ENCODE results near the gene CETP.
A peak's percentile ranks its signal among the peaks of the same experiment; 100 is the strongest.

The CETP gene

DNA sequence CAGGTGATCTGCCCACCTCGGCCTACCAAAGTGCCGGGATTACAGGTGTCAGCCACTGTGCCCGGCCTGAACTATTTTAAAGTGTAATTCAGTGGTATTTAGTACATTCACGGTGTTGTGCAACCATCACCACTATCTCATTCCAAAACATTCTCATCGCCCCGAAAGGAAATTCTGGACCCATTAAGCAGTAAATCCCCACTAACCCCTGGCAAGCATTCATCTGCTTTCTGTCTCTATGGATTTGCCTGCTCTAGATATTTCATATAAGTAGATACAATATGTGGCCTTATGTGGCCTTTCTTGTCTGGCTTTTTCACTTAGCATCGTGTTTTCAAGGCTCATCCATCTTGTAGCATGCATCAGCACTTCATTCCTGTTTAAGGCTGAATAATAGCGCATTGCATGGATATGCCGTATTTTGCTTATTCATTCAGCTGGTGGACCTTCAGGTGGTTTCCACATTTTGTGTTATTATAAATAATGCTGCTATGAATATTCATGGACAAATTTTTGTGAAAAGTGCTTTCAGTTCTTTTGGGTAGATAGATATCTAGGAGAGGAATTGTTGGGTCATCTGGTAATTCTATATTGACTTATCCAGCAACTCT is 38.2 kb upstream of the CETP start:
- no peaks in the 10 kb centered on the region for H3K9me3 ChIP-seq (ENCODE audit: control insufficient read depth, low read length)
- no peaks in the 10 kb centered on the region for H3K4me1 ChIP-seq (ENCODE audit: control insufficient read depth, insufficient read depth, low read length)
- no peaks in the 10 kb centered on the region for H3K27me3 ChIP-seq (ENCODE audit: control insufficient read depth, insufficient read depth, low read length, poor library complexity, severe bottlenecking)
- H3K27ac ChIP-seq (ENCODE audit: insufficient read depth, low read depth, low read length, poor library complexity, severe bottlenecking): no peak overlapping the region
- H3K4me3 ChIP-seq (ENCODE audit: insufficient read depth, low read depth, low read length): no peak overlapping the region
- 93 to 97% methylated on average over 9 of the region's 9 CpGs for WGBS, 2 experiments
- no peaks in the 10 kb centered on the region for H3K36me3 ChIP-seq (ENCODE audit: control insufficient read depth, insufficient read depth, low read length)

GRCh38 chr16:56927471-56927870 is 34.3 kb upstream of the CETP start:
- Histone ChIP-seq H3K9me3 (ENCODE audit: control insufficient read depth, low read length) (no peaks in the 10 kb centered on the region), H3K4me1 (ENCODE audit: control insufficient read depth, insufficient read depth, low read length) (no peaks in the 10 kb centered on the region), H3K27me3 (ENCODE audit: control insufficient read depth, insufficient read depth, low read length, poor library complexity, severe bottlenecking) (no peaks in the 10 kb centered on the region), H3K4me3 (ENCODE audit: insufficient read depth, low read depth, low read length) (no peak overlapping the region), H3K36me3 (ENCODE audit: control insufficient read depth, insufficient read depth, low read length) (no peaks in the 10 kb centered on the region), H3K27ac (ENCODE audit: insufficient read depth, low read depth, low read length, poor library complexity, severe bottlenecking) (no peak overlapping the region)
- 83 to 92% methylated on average over 2 of the region's 2 CpGs for WGBS, 2 experiments

DNA sequence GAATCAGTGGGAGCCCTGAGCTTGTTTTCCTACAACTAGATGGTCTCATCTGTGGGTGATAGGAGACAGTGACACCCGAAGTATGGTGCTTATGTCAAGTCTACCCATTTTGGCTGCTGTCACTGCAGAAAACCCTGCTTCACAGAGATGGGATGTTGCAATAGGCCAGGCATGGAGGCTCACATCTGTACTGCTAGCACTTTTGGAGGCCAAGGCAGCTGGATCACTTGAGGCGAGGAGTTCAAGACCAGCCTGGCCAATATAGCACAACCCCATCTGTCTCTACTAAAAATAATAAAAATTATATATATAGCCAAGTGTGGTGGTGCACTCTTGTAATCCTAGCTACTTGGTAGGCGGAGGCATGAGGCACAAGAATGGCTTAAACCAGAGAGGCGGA is 32.1 kb upstream of the CETP start:
- 93 to 97% methylated on average over 3 to 4 of the region's 4 CpGs for WGBS, 2 experiments
- H3K9me3 ChIP-seq (ENCODE audit: control insufficient read depth, low read length): no peaks in the 10 kb centered on the region
- H3K36me3 ChIP-seq (ENCODE audit: control insufficient read depth, insufficient read depth, low read length): no peaks in the 10 kb centered on the region
- peaks cover 9% of the 10 kb centered on the region for H3K4me1 ChIP-seq (ENCODE audit: control insufficient read depth, insufficient read depth, low read length)
- H3K27ac ChIP-seq (ENCODE audit: insufficient read depth, low read depth, low read length, poor library complexity, severe bottlenecking): no peak overlapping the region
- H3K27me3 ChIP-seq (ENCODE audit: control insufficient read depth, insufficient read depth, low read length, poor library complexity, severe bottlenecking): no peaks in the 10 kb centered on the region
- H3K4me3 ChIP-seq (ENCODE audit: insufficient read depth, low read depth, low read length): no peak overlapping the region

DNA sequence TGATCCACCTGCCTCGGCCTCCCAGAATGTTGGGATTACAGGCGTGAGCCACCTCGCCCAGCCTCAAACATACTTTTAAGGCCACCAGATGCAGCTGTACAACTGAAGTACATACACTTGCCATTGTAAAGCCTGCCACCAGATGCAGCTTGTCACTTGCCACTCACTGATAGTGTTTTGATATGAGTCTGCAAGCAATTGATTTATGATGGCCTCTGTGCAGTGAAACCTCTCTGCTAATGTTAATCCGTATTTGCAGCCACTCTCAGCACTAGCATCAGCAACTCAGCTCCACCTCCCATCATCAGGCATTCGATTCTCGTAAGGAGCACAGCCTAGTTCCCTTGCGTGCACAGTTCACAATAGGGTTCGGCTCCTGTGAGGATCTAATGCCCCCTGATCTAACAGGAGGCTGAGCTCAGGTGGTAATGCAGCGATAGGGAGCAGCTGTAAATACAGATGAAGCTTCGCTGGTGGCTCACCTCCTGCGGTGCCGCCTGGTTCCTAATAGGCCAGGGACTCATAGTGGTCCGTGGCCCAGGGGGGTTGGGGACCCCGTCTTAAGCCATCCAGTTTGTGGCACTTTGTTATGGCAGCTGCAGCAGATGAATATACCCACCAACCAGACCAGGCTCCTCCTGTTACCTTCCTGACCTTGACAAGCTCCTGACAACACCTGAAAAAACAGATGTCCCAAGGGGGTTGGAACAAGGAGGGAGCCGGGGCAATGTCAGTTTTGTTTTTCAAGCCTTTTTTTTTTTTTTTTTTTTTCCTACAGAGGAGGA is 31.1 kb upstream of the CETP start:
- H3K36me3 ChIP-seq (ENCODE audit: control insufficient read depth, insufficient read depth, low read length): no peaks in the 10 kb centered on the region
- no peaks in the 10 kb centered on the region for H3K27me3 ChIP-seq (ENCODE audit: control insufficient read depth, insufficient read depth, low read length, poor library complexity, severe bottlenecking)
- H3K9me3 ChIP-seq (ENCODE audit: control insufficient read depth, low read length): no peaks in the 10 kb centered on the region
- peaks cover 9% of the 10 kb centered on the region for H3K4me1 ChIP-seq (ENCODE audit: control insufficient read depth, insufficient read depth, low read length)
- H3K4me3 ChIP-seq (ENCODE audit: insufficient read depth, low read depth, low read length): no peak overlapping the region
- H3K27ac ChIP-seq (ENCODE audit: insufficient read depth, low read depth, low read length, poor library complexity, severe bottlenecking): no peak overlapping the region
- 88 to 89% methylated on average over 15 of the region's 15 CpGs for WGBS, 2 experiments

- Histone ChIP-seq H3K27me3 (ENCODE audit: control insufficient read depth, insufficient read depth, low read length, poor library complexity, severe bottlenecking) (no peaks in the 10 kb centered on the region), H3K36me3 (ENCODE audit: control insufficient read depth, insufficient read depth, low read length) (no peaks in the 10 kb centered on the region), H3K4me1 (ENCODE audit: control insufficient read depth, insufficient read depth, low read length) (peaks cover 9% of the 10 kb centered on the region), H3K4me3 (ENCODE audit: insufficient read depth, low read depth, low read length) (peak overlapping the region; percentile 60), H3K9me3 (ENCODE audit: control insufficient read depth, low read length) (no peaks in the 10 kb centered on the region), H3K27ac (ENCODE audit: insufficient read depth, low read depth, low read length, poor library complexity, severe bottlenecking) (peak overlapping the region; percentile 90)
- WGBS, 2 experiments: 46 to 48% methylated on average over 25 of the region's 25 CpGs
These were observed 30.4 kb upstream of the CETP start for GRCh38 chr16:56931271-56931891.

DNA sequence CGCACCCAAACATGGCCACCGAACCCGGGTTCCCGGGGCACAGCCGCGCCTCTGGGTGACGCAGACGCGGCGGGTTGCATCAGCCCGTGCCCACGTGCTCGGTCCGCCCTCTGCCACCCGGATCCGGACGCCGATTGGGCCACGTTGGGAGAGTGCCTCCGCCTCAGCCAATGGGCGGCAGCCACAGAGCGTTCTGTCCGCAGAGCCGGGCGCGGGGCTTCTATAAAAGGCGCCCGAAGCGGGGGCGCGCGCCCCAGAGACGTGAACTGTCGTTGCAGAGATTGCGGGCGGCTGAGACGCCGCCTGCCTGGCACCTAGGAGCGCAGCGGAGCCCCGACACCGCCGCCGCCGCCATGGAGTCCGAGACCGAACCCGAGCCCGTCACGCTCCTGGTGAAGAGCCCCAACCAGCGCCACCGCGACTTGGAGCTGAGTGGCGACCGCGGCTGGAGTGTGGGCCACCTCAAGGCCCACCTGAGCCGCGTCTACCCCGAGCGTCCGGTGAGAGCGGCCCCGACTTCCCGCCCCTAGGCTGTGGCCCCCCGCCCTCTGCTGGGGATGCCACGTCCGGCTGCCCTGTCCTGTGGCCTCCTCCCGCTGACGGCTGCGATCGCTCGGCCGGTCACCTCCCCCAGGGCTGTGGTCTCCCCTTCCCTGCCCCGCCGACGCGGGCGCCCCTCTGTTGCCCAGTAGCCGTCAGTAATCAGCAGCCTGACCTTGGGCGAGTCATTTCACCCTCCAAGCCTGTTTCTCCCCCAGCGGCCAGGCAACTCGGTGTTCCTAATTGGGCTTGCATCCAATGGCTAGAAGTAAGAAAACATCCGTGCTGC is 29.6 kb upstream of the CETP start, which contains the start of gene HERPUD1:
TSS of gene HERPUD1 (plus strand) at position 251 of the 829 bp plus-strand sequence. CDS start at position 354, 103 bp downstream.
- Histone ChIP-seq H3K9me3 (ENCODE audit: control insufficient read depth, low read length) (no peaks in the 10 kb centered on the region), H3K36me3 (ENCODE audit: control insufficient read depth, insufficient read depth, low read length) (no peaks in the 10 kb centered on the region), H3K27ac (ENCODE audit: insufficient read depth, low read depth, low read length, poor library complexity, severe bottlenecking) (peak within 1 kb of the TSS; percentile 90), H3K4me3 (ENCODE audit: insufficient read depth, low read depth, low read length) (peak within 1 kb of the TSS; percentile 60), H3K4me1 (ENCODE audit: control insufficient read depth, insufficient read depth, low read length) (peaks cover 9% of the 10 kb centered on the region), H3K27me3 (ENCODE audit: control insufficient read depth, insufficient read depth, low read length, poor library complexity, severe bottlenecking) (no peaks in the 10 kb centered on the region)
- 0% methylated on average over 83 of the region's 83 CpGs for WGBS, 2 experiments

- Histone ChIP-seq H3K36me3 (ENCODE audit: control insufficient read depth, insufficient read depth, low read length) (no peaks in the 10 kb centered on the region), H3K9me3 (ENCODE audit: control insufficient read depth, low read length) (no peaks in the 10 kb centered on the region), H3K27ac (ENCODE audit: insufficient read depth, low read depth, low read length, poor library complexity, severe bottlenecking) (peak overlapping the region; percentile 90), H3K4me3 (ENCODE audit: insufficient read depth, low read depth, low read length) (peak overlapping the region; percentile 60), H3K27me3 (ENCODE audit: control insufficient read depth, insufficient read depth, low read length, poor library complexity, severe bottlenecking) (no peaks in the 10 kb centered on the region), H3K4me1 (ENCODE audit: control insufficient read depth, insufficient read depth, low read length) (peaks cover 9% of the 10 kb centered on the region)
- WGBS, 2 experiments: 8 to 10% methylated on average over 25 of the region's 25 CpGs
These were observed 28.8 kb upstream of the CETP start for GRCh38 chr16:56932721-56933619.

DNA sequence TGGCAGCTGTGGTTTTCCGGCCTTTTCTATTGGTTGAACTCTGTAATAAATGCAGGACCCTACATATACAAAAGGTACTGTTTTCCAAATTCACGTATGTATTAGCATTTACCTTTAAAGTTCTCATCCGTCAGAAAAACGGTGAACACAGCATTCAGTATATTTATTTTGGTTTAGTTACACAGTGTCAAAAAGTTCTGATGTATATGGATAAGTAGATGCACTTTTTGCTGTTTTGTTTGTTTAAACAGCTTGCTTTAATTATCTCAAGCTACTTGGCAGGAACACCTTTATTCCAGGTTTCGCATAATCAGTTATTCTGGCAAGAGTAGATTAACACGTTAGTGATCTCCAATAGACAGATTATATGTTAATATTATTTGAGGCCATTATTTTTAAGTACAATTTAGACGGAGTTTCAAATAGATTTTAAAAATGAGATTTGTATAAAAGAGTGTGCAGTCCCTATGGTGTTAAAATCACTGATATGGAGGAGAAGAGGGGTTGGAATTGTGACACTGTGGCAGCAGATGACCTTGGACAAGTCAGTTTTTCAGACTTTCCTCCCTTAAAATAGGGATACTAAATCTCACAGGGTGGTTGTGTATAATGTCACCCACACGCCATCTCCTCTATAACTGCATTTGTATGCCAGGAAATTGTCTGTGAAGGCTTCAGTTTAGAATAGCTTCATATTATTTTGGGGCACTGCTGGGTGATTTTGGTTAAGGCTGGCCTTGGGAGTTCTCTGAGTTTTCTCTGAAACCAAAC is 27.7 kb upstream of the CETP start:
- Histone ChIP-seq H3K27ac (ENCODE audit: insufficient read depth, low read depth, low read length, poor library complexity, severe bottlenecking) (no peak overlapping the region), H3K4me1 (ENCODE audit: control insufficient read depth, insufficient read depth, low read length) (peaks cover 9% of the 10 kb centered on the region), H3K36me3 (ENCODE audit: control insufficient read depth, insufficient read depth, low read length) (peaks cover 3% of the 10 kb centered on the region), H3K27me3 (ENCODE audit: control insufficient read depth, insufficient read depth, low read length, poor library complexity, severe bottlenecking) (no peaks in the 10 kb centered on the region), H3K9me3 (ENCODE audit: control insufficient read depth, low read length) (no peaks in the 10 kb centered on the region), H3K4me3 (ENCODE audit: insufficient read depth, low read depth, low read length) (peak overlapping the region; percentile 60)
- WGBS, 2 experiments: 73 to 84% methylated on average over 6 to 8 of the region's 8 CpGs
